ENCODE measurements around the gene NDRG3.

GRCh38 chr20:36791862-36792261 lies 46.0 kb upstream of the NDRG3 start:
- TF ChIP-seq, protein P1, sequence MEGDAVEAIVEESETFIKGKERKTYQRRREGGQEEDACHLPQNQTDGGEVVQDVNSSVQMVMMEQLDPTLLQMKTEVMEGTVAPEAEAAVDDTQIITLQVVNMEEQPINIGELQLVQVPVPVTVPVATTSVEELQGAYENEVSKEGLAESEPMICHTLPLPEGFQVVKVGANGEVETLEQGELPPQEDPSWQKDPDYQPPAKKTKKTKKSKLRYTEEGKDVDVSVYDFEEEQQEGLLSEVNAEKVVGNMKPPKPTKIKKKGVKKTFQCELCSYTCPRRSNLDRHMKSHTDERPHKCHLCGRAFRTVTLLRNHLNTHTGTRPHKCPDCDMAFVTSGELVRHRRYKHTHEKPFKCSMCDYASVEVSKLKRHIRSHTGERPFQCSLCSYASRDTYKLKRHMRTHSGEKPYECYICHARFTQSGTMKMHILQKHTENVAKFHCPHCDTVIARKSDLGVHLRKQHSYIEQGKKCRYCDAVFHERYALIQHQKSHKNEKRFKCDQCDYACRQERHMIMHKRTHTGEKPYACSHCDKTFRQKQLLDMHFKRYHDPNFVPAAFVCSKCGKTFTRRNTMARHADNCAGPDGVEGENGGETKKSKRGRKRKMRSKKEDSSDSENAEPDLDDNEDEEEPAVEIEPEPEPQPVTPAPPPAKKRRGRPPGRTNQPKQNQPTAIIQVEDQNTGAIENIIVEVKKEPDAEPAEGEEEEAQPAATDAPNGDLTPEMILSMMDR (IDR thresholded peaks at IDR 0.05; ENCODE audit: low read length) = no peak
- no peak for TF ChIP-seq EZH2 (optimal IDR thresholded peaks at IDR 0.05; ENCODE audit: low read depth, low read length)
